ENCODE data around the gene NDST4.

The NDST4 gene

GRCh38 chr4:114976901-114977300 is 136.5 kb downstream of the NDST4 start:
- POLR2A ChIA-PET (ENCODE audit: low non-redundant PET) = no interaction called here
- TF ChIP-seq CTCF (conservative IDR thresholded peaks at IDR 0.05; ENCODE audit: low read depth) = no peak
- DNase-seq (ENCODE audit: low spot score) = no peak
- H3K27ac ChIP-seq = no peak overlapping the region
- CTCF ChIA-PET = no interaction called here

- H3K27ac ChIP-seq = no peak overlapping the region
- DNase-seq (ENCODE audit: low spot score) = no peak
- TF ChIP-seq CTCF (conservative IDR thresholded peaks at IDR 0.05; ENCODE audit: low read depth) = no peak
- ChIA-PET CTCF (no interaction called here), POLR2A (ENCODE audit: low non-redundant PET) (no interaction called here)
Observed at GRCh38 chr4:114964026-114964425, 149.4 kb downstream of the NDST4 start.

- ChIA-PET POLR2A (ENCODE audit: low non-redundant PET) (no interaction called here), CTCF (no interaction called here)
Observed at GRCh38 chr4:114945616-114946015, 167.8 kb downstream of the NDST4 start.

GRCh38 chr4:114941503-114941902 is 171.9 kb downstream of the NDST4 start:
- no peak for DNase-seq (ENCODE audit: low spot score)
- ChIA-PET POLR2A (ENCODE audit: low non-redundant PET) (no interaction called here), CTCF (interaction anchor here (0.6 kb wide), 2 partner anchors 14 to 248 kb away, joined by 3 read pairs; no protein-coding TSS in a partner anchor)

More at GRCh38 chr4:114945616-114946015, 167.8 kb downstream of the NDST4 start:
- no peak for DNase-seq (ENCODE audit: low spot score)
- TF ChIP-seq CTCF (conservative IDR thresholded peaks at IDR 0.05; ENCODE audit: low read depth) = no peak
- H3K27ac ChIP-seq = no peak overlapping the region

GRCh38 chr4:114927881-114928280 is 185.5 kb downstream of the NDST4 start:
- no peak for DNase-seq (ENCODE audit: low spot score)
- no peak for TF ChIP-seq CTCF (conservative IDR thresholded peaks at IDR 0.05; ENCODE audit: low read depth)
- POLR2A ChIA-PET (ENCODE audit: low non-redundant PET) = no interaction called here
- CTCF ChIA-PET = no interaction called here
- no peak overlapping the region for H3K27ac ChIP-seq

More at GRCh38 chr4:114941503-114941902, 171.9 kb downstream of the NDST4 start:
- H3K27ac ChIP-seq = no peak overlapping the region
- no peak for TF ChIP-seq CTCF (conservative IDR thresholded peaks at IDR 0.05; ENCODE audit: low read depth)

- TF ChIP-seq CTCF (conservative IDR thresholded peaks at IDR 0.05; ENCODE audit: low read depth) = no peak
- ChIA-PET POLR2A (ENCODE audit: low non-redundant PET) (no interaction called here), CTCF (no interaction called here)
- no peak for DNase-seq (ENCODE audit: low spot score)
- no peak overlapping the region for H3K27ac ChIP-seq
Observed at GRCh38 chr4:114926583-114926982, 186.8 kb downstream of the NDST4 start.

- H3K27ac ChIP-seq = no peak overlapping the region
- ChIA-PET CTCF (interaction anchor here (0.5 kb wide), 1 partner anchor 48 kb away, joined by 3 read pairs; no protein-coding TSS in a partner anchor), POLR2A (ENCODE audit: low non-redundant PET) (no interaction called here)
- DNase-seq (ENCODE audit: low spot score) = no peak
- TF ChIP-seq CTCF (conservative IDR thresholded peaks at IDR 0.05; ENCODE audit: low read depth) = no peak
Observed at GRCh38 chr4:114924311-114924710, 189.1 kb downstream of the NDST4 start.
